Iris pigment epithelial cell (primary cell): ENCODE measurements around the gene C22orf39.
A peak's percentile ranks its signal among the peaks of the same experiment; 100 is the strongest.

ENCODE experiments used
- DNase-seq: peaks from one replicate; pipeline ENCODE4 v3.0.0-alpha.2; 2011; ENCODE audit warnings: low read depth

Gene C22orf39

GRCh38 chr22:19477321-19478044 is 30.0 kb upstream of the C22orf39 start:
- DNase-seq, result no peak

GRCh38 chr22:19476023-19476422 is 28.5 kb upstream of the C22orf39 start:
- no peak for DNase-seq

GRCh38 chr22:19473578-19473977 is 26.1 kb upstream of the C22orf39 start:
- DNase-seq, result peak; percentile 28

GRCh38 chr22:19472233-19472632 is 24.7 kb upstream of the C22orf39 start:
- DNase-seq, result no peak

- DNase-seq, result no peak
These were observed 24.1 kb upstream of the C22orf39 start for GRCh38 chr22:19471572-19471971.

- DNase-seq, result no peak
These were observed 22.5 kb upstream of the C22orf39 start for GRCh38 chr22:19470010-19470409.

GRCh38 chr22:19469421-19469820 is 21.9 kb upstream of the C22orf39 start:
- no peak for DNase-seq

GRCh38 chr22:19467912-19468311 is 20.4 kb upstream of the C22orf39 start:
- DNase-seq, result no peak

- no peak for DNase-seq
These were observed 19.6 kb upstream of the C22orf39 start for GRCh38 chr22:19466848-19467752.

GRCh38 chr22:19466126-19466716 is 18.7 kb upstream of the C22orf39 start:
- DNase-seq, result no peak

GRCh38 chr22:19464975-19465374 is 17.5 kb upstream of the C22orf39 start:
- no peak for DNase-seq

GRCh38 chr22:19464546-19464945 is 17.0 kb upstream of the C22orf39 start:
- DNase-seq, result no peak

- DNase-seq, result peak; percentile 83
These were observed 16.3 kb upstream of the C22orf39 start for GRCh38 chr22:19463491-19464469.

GRCh38 chr22:19463008-19463407 is 15.5 kb upstream of the C22orf39 start:
- DNase-seq, result no peak

- no peak for DNase-seq
These were observed 14.0 kb upstream of the C22orf39 start for GRCh38 chr22:19461506-19461905.

- DNase-seq, result no peak
These were observed 12.5 kb upstream of the C22orf39 start for GRCh38 chr22:19460036-19460435.

GRCh38 chr22:19457828-19458428 is 10.4 kb upstream of the C22orf39 start:
- no peak for DNase-seq

- DNase-seq, result no peak
These were observed 9.0 kb upstream of the C22orf39 start for GRCh38 chr22:19456541-19456940.

- peak; percentile 59 for DNase-seq
These were observed 8.3 kb upstream of the C22orf39 start for GRCh38 chr22:19455585-19456370.

GRCh38 chr22:19455033-19455432 is 7.5 kb upstream of the C22orf39 start:
- DNase-seq, result no peak
